ENCODE results near the gene NACC1.
A peak's percentile ranks its signal among the peaks of the same experiment; 100 is the strongest.

DNA sequence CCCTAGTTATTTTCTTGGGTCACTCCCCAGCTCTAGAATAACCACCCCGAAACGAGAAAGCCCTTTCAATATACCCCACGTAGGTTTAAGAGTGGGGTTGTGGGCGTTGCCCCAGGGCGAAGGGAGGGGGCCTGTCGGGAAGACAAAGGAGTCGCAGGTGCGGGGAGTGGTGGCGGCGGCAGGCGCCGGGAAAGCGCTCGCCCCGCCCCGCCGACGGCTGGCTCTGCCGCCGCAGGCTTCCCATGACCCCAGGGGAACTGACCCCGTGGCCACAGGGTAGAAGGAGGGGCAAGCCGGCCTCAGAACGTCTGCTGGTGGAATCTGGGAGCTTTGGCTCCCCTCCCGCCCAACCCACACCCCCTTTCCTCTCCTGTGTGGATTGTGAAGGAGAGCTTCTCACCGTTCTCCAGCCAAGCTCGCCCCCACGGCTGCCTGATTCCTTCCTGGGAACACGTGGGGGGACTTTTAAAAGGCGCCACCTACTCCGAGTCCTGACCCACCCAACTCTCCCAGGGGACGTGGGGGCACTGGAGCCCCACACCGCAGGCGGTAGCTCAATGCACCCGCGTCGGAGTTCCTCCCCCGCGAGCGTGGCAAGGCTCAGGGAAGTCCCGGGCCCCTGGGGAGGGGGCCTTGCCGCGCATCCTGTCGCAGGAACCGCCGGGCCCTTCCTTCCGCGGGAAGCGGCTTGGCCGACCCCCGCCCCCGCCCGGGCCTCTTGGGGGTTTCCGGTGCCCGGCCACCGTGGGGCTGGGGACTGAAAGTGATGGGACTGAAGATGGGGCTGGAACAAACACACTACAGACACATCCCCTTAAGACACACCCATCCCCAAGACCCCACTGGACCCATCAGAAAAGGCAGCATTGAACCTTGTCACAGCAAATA lies 37.7 kb downstream of the NACC1 start:
- TF ChIP-seq PHF8 (IDR thresholded peaks at IDR 0.05; ENCODE audit: borderline replicate concordance, low read depth) = no peak
- TF ChIP-seq, protein P1, sequence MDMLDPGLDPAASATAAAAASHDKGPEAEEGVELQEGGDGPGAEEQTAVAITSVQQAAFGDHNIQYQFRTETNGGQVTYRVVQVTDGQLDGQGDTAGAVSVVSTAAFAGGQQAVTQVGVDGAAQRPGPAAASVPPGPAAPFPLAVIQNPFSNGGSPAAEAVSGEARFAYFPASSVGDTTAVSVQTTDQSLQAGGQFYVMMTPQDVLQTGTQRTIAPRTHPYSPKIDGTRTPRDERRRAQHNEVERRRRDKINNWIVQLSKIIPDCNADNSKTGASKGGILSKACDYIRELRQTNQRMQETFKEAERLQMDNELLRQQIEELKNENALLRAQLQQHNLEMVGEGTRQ (IDR thresholded peaks at IDR 0.05) = peak; percentile 39; the same call in 1 of the 2 replicates
